ENCODE measurements around the gene KRTAP5-1.
"Not testable (repeated sequence)": the region's sequence is repeated elsewhere in the genome, so short reads cannot be mapped to it uniquely, and the experiment has no call there.

KRTAP5-1 gene, protein sequence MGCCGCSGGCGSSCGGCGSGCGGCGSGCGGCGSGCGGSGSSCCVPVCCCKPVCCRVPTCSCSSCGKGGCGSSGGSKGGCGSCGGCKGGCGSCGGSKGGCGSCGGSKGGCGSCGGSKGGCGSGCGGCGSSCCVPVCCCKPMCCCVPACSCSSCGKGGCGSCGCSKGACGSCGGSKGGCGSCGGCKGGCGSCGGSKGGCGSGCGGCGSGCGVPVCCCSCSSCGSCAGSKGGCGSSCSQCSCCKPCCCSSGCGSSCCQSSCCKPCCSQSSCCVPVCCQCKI

GRCh38 chr11:1584661-1585370 is at the start of gene KRTAP5-1:
KRTAP5-1 (minus strand) TSS chr11:1585283; CDS start chr11:1585249, 34 bp downstream.
- DNase-seq = not testable (repeated sequence)

- DNase-seq = no peak
Measured at GRCh38 chr11:1633864-1634263, 48.8 kb upstream of the KRTAP5-1 start.

- DNase-seq = no peak
Measured at GRCh38 chr11:1632053-1632714, 47.1 kb upstream of the KRTAP5-1 start.

- no peak for DNase-seq
Measured at GRCh38 chr11:1631066-1631568, 46.0 kb upstream of the KRTAP5-1 start.

DNA sequence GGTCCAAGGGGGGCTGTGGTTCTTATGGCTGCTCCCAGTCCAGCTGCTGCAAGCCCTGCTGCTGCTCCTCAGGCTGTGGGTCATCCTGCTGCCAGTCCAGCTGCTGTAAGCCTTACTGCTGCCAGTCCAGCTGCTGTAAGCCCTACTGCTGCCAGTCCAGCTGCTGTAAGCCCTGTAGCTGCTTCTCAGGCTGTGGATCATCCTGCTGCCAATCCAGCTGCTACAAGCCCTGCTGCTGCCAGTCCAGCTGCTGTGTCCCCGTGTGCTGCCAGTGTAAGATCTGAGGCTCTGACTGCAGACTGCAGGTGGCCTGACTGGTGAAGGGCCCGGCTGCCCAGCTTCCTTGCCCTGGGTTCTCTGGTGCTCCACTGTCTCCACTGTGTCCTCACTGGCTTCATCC is 45.2 kb upstream of the KRTAP5-1 start:
- no peak for DNase-seq

- no peak for DNase-seq
Measured at GRCh38 chr11:1629326-1630185, 44.5 kb upstream of the KRTAP5-1 start, which contains the start of gene KRTAP5-5. KRTAP5-5 (plus strand) TSS chr11:1629775; CDS start chr11:1629841, 66 bp downstream.

GRCh38 chr11:1628506-1629325 is 43.6 kb upstream of the KRTAP5-1 start:
- peak; percentile 30 to 60 for DNase-seq

GRCh38 chr11:1625541-1625940 is 40.5 kb upstream of the KRTAP5-1 start:
- DNase-seq = no peak

- no peak for DNase-seq
Measured at GRCh38 chr11:1624621-1625020, 39.5 kb upstream of the KRTAP5-1 start.

GRCh38 chr11:1623716-1624115 is 38.6 kb upstream of the KRTAP5-1 start:
- no peak for DNase-seq

DNA sequence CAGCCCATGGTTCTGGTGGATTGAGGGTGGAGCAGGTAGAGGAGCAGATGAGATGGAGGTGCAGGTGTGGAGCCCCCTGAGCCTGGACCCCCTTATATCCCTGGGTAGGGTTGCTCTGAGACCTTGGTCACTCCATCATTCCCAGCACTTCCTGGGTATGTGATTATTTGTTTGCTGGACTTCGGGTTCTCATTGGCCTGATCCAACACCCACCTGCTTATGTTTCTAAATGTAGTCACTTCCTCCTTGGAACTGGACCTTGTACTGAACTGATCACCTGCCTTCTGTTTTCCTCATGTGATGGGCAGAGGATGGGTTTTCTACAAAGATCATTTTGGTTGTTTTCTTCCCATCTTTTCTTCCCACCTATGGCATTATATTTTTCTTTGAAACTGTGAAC is 37.0 kb upstream of the KRTAP5-1 start, which contains the start of gene KRTAP5-4:
Gene KRTAP5-4 (minus strand): TSS at position 53 of the 400 bp plus-strand sequence. CDS start 45 bp downstream, at position 8.
- DNase-seq = no peak

DNA sequence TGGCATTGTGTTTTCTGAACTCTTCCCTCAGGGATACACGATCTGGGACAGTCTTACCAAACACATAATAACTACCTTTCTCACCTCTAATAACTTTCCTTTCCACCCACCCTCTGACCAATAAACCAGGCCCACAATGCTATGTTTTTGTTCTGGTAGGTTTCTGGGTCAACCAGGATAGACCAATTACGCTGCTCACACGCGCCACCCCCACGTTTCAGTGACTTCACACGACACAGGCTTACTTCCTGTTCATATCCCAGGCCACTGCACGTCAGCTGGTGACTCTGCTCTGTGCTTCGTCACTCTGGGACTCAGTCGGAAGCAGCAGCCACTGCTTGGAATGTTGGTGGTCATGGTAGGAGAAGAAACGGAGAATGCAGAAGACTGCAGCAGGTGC is 34.4 kb upstream of the KRTAP5-1 start:
- peak in 1 of 2 experiments; percentile 16 for DNase-seq

DNA sequence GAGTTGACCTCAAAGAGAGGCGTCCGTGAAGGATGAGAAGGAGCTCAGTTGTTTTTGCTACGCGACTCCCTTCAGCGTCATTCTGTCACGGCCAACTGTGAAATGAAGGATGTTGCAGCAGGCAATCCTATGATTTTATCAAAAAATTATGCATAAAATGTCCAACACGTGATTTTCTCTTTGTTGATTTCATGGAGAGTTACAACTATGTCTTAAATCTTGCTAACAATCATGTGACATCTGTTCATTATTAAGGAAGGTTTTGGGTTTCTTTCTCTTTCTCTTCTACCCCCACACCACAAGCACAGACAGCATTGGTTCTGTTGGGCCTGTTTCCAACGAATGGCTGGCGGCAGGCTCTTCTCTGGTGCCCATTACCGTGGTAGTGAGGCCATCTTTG is 33.1 kb upstream of the KRTAP5-1 start:
- no peak for DNase-seq

- no peak for DNase-seq
Measured at GRCh38 chr11:1608363-1608762, 23.3 kb upstream of the KRTAP5-1 start, which contains the start of gene KRTAP5-3. KRTAP5-3 (minus strand) TSS chr11:1608463; CDS start chr11:1608385, 78 bp downstream.

DNA sequence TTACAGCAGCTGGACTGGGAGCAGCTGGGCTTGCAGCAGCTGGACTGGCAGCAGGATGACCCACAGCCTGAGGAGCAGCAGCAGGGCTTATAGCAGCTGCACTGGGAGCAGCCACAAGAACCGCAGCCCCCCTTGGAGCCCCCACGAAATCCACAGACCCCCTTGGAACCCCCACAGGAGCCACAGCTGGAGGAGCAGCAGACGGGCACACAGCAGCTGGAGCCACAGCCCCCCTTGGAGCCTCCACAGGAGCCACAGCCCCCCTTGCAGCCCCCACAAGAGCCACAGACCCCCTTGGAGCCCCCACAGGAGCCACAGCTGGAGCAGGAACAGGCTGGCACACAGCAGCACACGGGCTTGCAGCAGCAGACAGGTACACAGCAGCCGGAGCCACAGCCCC is 22.8 kb upstream of the KRTAP5-1 start:
- not testable (repeated sequence) for DNase-seq

DNA sequence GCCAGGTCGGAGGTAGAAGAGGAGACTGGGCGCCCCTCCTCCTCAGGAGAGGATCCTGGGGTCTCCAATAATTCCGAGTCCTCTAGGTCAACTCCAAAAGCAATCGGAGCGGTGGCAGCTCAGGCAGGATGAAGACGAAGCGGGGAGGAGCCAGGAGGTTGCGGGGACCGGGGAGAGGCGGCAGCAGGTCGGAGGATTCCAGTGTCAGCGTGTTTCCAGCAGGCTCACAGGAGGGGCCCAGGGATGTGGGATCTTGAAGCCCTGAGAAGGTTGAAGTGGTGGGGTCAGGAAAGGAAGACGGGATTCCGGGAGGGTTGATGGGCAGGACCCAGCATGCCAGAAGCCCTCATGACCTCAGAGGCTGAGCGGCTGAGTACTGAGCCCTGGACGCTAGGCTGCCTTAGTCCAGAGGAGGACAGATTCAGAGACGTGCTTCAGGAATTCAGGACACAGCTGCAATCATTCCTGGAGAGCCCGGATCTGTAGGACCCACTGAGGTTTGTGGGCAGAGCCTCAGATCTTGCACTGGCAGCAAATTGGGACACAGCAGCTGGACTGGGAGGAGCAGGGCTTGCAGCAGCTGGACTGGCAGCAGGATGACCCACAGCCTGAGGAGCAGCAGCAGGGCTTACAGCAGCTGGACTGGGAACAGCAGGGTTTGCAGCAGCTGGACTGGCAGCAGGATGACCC is 22.2 kb upstream of the KRTAP5-1 start:
- not testable (repeated sequence) for DNase-seq

- DNase-seq = not testable (repeated sequence)
Measured at GRCh38 chr11:1605923-1606322, 20.8 kb upstream of the KRTAP5-1 start.

DNA sequence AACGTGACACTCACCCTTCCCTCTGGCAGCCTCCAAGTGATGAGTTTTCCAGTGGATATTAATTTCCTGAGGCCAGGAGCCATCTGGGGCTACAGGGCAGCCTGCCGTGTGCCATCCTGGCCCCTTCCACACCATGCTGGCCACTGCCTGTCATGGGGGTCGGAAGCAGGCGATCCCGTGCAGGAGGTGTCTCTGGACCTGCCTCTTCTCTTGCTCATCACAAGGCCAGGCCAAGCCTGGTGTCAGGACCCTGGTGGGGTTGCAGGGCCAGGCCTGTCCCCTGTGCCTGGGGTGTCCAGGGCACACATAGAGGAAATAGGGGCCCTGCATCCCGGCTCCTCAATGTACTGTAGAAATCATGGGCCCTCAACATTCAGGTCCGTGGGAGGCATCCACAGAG is 19.6 kb upstream of the KRTAP5-1 start:
- no peak for DNase-seq

- no peak for DNase-seq
Measured at GRCh38 chr11:1604181-1604580, 19.1 kb upstream of the KRTAP5-1 start.

- DNase-seq = no peak
Measured at GRCh38 chr11:1603629-1604028, 18.5 kb upstream of the KRTAP5-1 start.

DNA sequence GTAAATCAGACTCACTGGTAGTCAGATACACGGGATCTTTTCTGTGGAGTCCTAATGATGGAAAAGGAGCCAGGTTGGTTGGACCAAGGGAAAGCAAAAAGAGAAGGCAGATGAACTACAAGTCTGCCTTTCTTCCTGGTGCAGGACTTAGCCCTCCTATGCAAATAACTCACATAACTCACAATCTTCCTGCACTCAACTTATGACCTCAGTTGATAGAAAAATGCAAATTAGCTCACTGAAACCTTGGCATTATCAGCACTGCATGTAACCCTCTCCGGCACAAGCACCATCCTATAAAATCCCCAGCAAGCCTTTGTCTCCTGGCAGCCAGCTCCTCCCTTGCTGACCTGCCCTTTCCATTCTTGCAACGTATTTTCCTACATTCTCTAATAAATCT is 16.6 kb upstream of the KRTAP5-1 start:
- not testable (repeated sequence) for DNase-seq
